Activated CD8-positive, alpha-beta memory T cell treated with anti-CD3 and anti-CD28 coated beads for 4 hours (primary cell): ENCODE measurements around the gene PROSER2.
A peak's percentile ranks its signal among the peaks of the same experiment; 100 is the strongest.
"Not testable (repeated sequence)": the region's sequence is repeated elsewhere in the genome, so short reads cannot be mapped to it uniquely, and the experiment has no call there.

Source experiments
- DNase-seq, 2 donors: peaks; one replicate each; pipeline ENCODE4 v3.0.0-alpha.2; 2020; ENCODE audit warnings: low read depth in 2 of 2

The PROSER2 gene

GRCh38 chr10:11835704-11836103 lies 12.5 kb downstream of the PROSER2 start:
- no peak for DNase-seq

- no peak for DNase-seq
Observed at GRCh38 chr10:11837372-11838161, 14.4 kb downstream of the PROSER2 start.

- no peak for DNase-seq
Observed at GRCh38 chr10:11838298-11838852, 15.2 kb downstream of the PROSER2 start.

- DNase-seq, result no peak
Observed at GRCh38 chr10:11841375-11841774, 18.2 kb downstream of the PROSER2 start.

GRCh38 chr10:11842411-11842810 lies 19.3 kb downstream of the PROSER2 start:
- DNase-seq, result no peak

- DNase-seq, result no peak
Observed at GRCh38 chr10:11845113-11845512, 22.0 kb downstream of the PROSER2 start.

GRCh38 chr10:11846542-11846941 lies 23.4 kb downstream of the PROSER2 start:
- no peak for DNase-seq

- no peak for DNase-seq
Observed at GRCh38 chr10:11849277-11849676, 26.1 kb downstream of the PROSER2 start.

GRCh38 chr10:11849911-11850310 lies 26.8 kb downstream of the PROSER2 start:
- no peak for DNase-seq

- DNase-seq, result no peak
Observed at GRCh38 chr10:11851910-11852309, 28.8 kb downstream of the PROSER2 start.

- not testable (repeated sequence) for DNase-seq
Observed at GRCh38 chr10:11852637-11853036, 29.5 kb downstream of the PROSER2 start.

GRCh38 chr10:11853468-11853867 lies 30.3 kb downstream of the PROSER2 start:
- no peak for DNase-seq

- DNase-seq, result no peak
Observed at GRCh38 chr10:11854301-11854700, 31.1 kb downstream of the PROSER2 start.

- no peak for DNase-seq
Observed at GRCh38 chr10:11856089-11856488, 32.9 kb downstream of the PROSER2 start.

GRCh38 chr10:11856678-11857077 lies 33.5 kb downstream of the PROSER2 start:
- no peak for DNase-seq

- DNase-seq, result no peak
Observed at GRCh38 chr10:11858093-11858492, 34.9 kb downstream of the PROSER2 start.

GRCh38 chr10:11861341-11861740 lies 38.2 kb downstream of the PROSER2 start:
- DNase-seq, result no peak

- no peak for DNase-seq
Observed at GRCh38 chr10:11861811-11862428, 38.8 kb downstream of the PROSER2 start.

GRCh38 chr10:11863353-11864109 lies 40.4 kb downstream of the PROSER2 start:
- peak in 1 of 2 donors; percentile 31 for DNase-seq

GRCh38 chr10:11864727-11865126 lies 41.6 kb downstream of the PROSER2 start:
- DNase-seq, result no peak

GRCh38 chr10:11865561-11865960 lies 42.4 kb downstream of the PROSER2 start:
- DNase-seq, result no peak

- no peak for DNase-seq
Observed at GRCh38 chr10:11866199-11866925, 43.2 kb downstream of the PROSER2 start.
